Effector memory CD4-positive, alpha-beta T cell (primary cell): Measurements from ENCODE around the gene STARD8.
"Not testable (repeated sequence)": the region's sequence is repeated elsewhere in the genome, so short reads cannot be mapped to it uniquely, and the experiment has no call there.

Experiments used
- DNase-seq, 3 donors: peaks; one replicate each; pipeline ENCODE4 v3.0.0-alpha.2; 2020
- H3K27ac ChIP-seq: 2 replicates; pipeline ENCODE4 v1.7.0; 2013; ENCODE audit warnings: mild to moderate bottlenecking, low read length, moderate library complexity; ENCODE audit not compliant: insufficient read depth, poor library complexity, severe bottlenecking
- H3K27me3 ChIP-seq: replicated peaks from 2 replicates; pipeline ENCODE4 v1.7.0; 2013; ENCODE audit warnings: mild to moderate bottlenecking, low read length; ENCODE audit not compliant: insufficient read depth, control insufficient read depth, poor library complexity, severe bottlenecking
- H3K36me3 ChIP-seq: 2 replicates; pipeline ENCODE4 v1.7.0; 2013; ENCODE audit warnings: mild to moderate bottlenecking, low read length, moderate library complexity; ENCODE audit not compliant: control insufficient read depth, insufficient read depth
- H3K4me1 ChIP-seq: 2 replicates; pipeline ENCODE4 v1.7.0; 2013; ENCODE audit warnings: low read length, mild to moderate bottlenecking; ENCODE audit not compliant: control insufficient read depth, insufficient read depth, poor library complexity, severe bottlenecking
- H3K4me3 ChIP-seq: 2 replicates; pipeline ENCODE4 v1.7.0; 2013; ENCODE audit warnings: low read length, low read depth, mild to moderate bottlenecking; ENCODE audit not compliant: insufficient read depth, poor library complexity, severe bottlenecking
- H3K9me3 ChIP-seq: 2 replicates; pipeline ENCODE4 v1.7.0; 2013; ENCODE audit warnings: mild to moderate bottlenecking, low read length, moderate library complexity; ENCODE audit not compliant: control insufficient read depth

STARD8 gene

GRCh38 chrX:68656473-68656872, 9.0 kb downstream of the STARD8 start:
- not testable (repeated sequence) for H3K4me1 ChIP-seq, DNase-seq, H3K4me3 ChIP-seq, H3K36me3 ChIP-seq, H3K9me3 ChIP-seq, H3K27me3 ChIP-seq, H3K27ac ChIP-seq

GRCh38 chrX:68658530-68658929, 11.1 kb downstream of the STARD8 start:
- Histone ChIP-seq H3K4me1 (no peaks in the 10 kb centered on the region), H3K27me3 (no peaks in the 10 kb centered on the region), H3K4me3 (no peak overlapping the region), H3K27ac (no peak overlapping the region), H3K36me3 (no peaks in the 10 kb centered on the region), H3K9me3 (no peaks in the 10 kb centered on the region)
- DNase-seq, result no peak

- DNase-seq, result no peak
- no peaks in the 10 kb centered on the region for H3K27me3 ChIP-seq
- no peak overlapping the region for H3K27ac ChIP-seq
- no peaks in the 10 kb centered on the region for H3K9me3 ChIP-seq
- no peak overlapping the region for H3K4me3 ChIP-seq
- no peaks in the 10 kb centered on the region for H3K4me1 ChIP-seq
- no peaks in the 10 kb centered on the region for H3K36me3 ChIP-seq
These were observed 11.9 kb downstream of the STARD8 start for GRCh38 chrX:68659385-68659784.

GRCh38 chrX:68659786-68660185, 12.3 kb downstream of the STARD8 start:
- no peaks in the 10 kb centered on the region for H3K27me3 ChIP-seq
- H3K4me3 ChIP-seq, result no peak overlapping the region
- H3K9me3 ChIP-seq, result no peaks in the 10 kb centered on the region
- no peak for DNase-seq
- H3K4me1 ChIP-seq, result no peaks in the 10 kb centered on the region
- H3K36me3 ChIP-seq, result no peaks in the 10 kb centered on the region
- no peak overlapping the region for H3K27ac ChIP-seq

- Histone ChIP-seq H3K9me3 (no peaks in the 10 kb centered on the region), H3K27ac (no peak overlapping the region), H3K4me3 (no peak overlapping the region), H3K27me3 (no peaks in the 10 kb centered on the region), H3K36me3 (no peaks in the 10 kb centered on the region), H3K4me1 (no peaks in the 10 kb centered on the region)
- no peak for DNase-seq
These were observed 13.3 kb downstream of the STARD8 start for GRCh38 chrX:68660746-68661145.

GRCh38 chrX:68665502-68665901, 18.0 kb downstream of the STARD8 start:
- H3K9me3 ChIP-seq, result no peaks in the 10 kb centered on the region
- H3K4me3 ChIP-seq, result no peak overlapping the region
- DNase-seq, result no peak
- H3K27me3 ChIP-seq, result no peaks in the 10 kb centered on the region
- H3K36me3 ChIP-seq, result no peaks in the 10 kb centered on the region
- H3K27ac ChIP-seq, result no peak overlapping the region
- H3K4me1 ChIP-seq, result no peaks in the 10 kb centered on the region

GRCh38 chrX:68666580-68666979, 19.1 kb downstream of the STARD8 start:
- Histone ChIP-seq H3K27me3 (no peaks in the 10 kb centered on the region), H3K9me3 (no peaks in the 10 kb centered on the region), H3K36me3 (no peaks in the 10 kb centered on the region), H3K27ac (no peak overlapping the region), H3K4me3 (no peak overlapping the region), H3K4me1 (no peaks in the 10 kb centered on the region)
- DNase-seq, result no peak

- no peaks in the 10 kb centered on the region for H3K36me3 ChIP-seq
- no peak overlapping the region for H3K27ac ChIP-seq
- no peaks in the 10 kb centered on the region for H3K9me3 ChIP-seq
- H3K4me1 ChIP-seq, result no peaks in the 10 kb centered on the region
- H3K4me3 ChIP-seq, result no peak overlapping the region
- H3K27me3 ChIP-seq, result no peaks in the 10 kb centered on the region
- no peak for DNase-seq
These were observed 21.8 kb downstream of the STARD8 start for GRCh38 chrX:68669094-68669860.

GRCh38 chrX:68669871-68670270, 22.4 kb downstream of the STARD8 start:
- no peak overlapping the region for H3K27ac ChIP-seq
- DNase-seq, result no peak
- no peaks in the 10 kb centered on the region for H3K9me3 ChIP-seq
- no peaks in the 10 kb centered on the region for H3K4me1 ChIP-seq
- H3K36me3 ChIP-seq, result no peaks in the 10 kb centered on the region
- no peak overlapping the region for H3K4me3 ChIP-seq
- no peaks in the 10 kb centered on the region for H3K27me3 ChIP-seq

- H3K27ac ChIP-seq, result no peak overlapping the region
- H3K27me3 ChIP-seq, result no peaks in the 10 kb centered on the region
- DNase-seq, result no peak
- H3K4me3 ChIP-seq, result no peak overlapping the region
- H3K4me1 ChIP-seq, result no peaks in the 10 kb centered on the region
- no peaks in the 10 kb centered on the region for H3K36me3 ChIP-seq
- H3K9me3 ChIP-seq, result no peaks in the 10 kb centered on the region
These were observed 23.8 kb downstream of the STARD8 start for GRCh38 chrX:68671221-68671620.
